ENCODE data around the gene TCP1. TPM values are rescaled to one million over a fixed set of nuclear protein-coding genes. Genes with fewer than 3 reads are reported as not detected.

TCP1 gene
- total RNA-seq, 4 donors from 2014 or later: 109 to 230 (median 154) TPM

DNA sequence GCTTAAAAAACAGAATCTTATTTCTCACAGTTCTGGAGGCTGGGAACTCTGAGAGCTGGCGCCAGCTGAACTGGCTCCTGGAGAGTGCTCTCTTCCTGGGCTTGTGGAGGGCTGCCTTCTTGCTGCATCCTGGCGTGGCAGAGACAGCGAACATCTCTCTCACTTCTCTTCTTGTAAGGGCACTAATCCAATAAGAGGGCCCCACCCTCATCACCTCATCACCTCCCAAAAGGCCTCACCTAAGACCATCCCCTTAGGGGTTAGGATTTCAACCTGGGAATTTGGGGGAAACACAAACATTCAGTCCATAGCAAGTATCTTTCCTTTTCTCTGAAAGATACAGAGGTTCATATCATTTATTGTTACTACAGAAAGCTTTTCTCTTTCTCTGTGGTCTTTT, 34.6 kb upstream of the TCP1 start:
- TF ChIP-seq CTCF (IDR thresholded peaks at IDR 0.05; ENCODE audit: low read depth): no peak

GRCh38 chr6:159821726-159822125, 32.3 kb upstream of the TCP1 start:
- TF ChIP-seq CTCF (IDR thresholded peaks at IDR 0.05; ENCODE audit: low read depth): no peak

GRCh38 chr6:159821122-159821521, 31.7 kb upstream of the TCP1 start:
- no peak for TF ChIP-seq CTCF (IDR thresholded peaks at IDR 0.05; ENCODE audit: low read depth)

GRCh38 chr6:159819932-159820640, 30.7 kb upstream of the TCP1 start:
- no peak for TF ChIP-seq CTCF (IDR thresholded peaks at IDR 0.05; ENCODE audit: low read depth)

- TF ChIP-seq CTCF (IDR thresholded peaks at IDR 0.05; ENCODE audit: low read depth): no peak
Observed at GRCh38 chr6:159819098-159819497, 29.7 kb upstream of the TCP1 start.

DNA sequence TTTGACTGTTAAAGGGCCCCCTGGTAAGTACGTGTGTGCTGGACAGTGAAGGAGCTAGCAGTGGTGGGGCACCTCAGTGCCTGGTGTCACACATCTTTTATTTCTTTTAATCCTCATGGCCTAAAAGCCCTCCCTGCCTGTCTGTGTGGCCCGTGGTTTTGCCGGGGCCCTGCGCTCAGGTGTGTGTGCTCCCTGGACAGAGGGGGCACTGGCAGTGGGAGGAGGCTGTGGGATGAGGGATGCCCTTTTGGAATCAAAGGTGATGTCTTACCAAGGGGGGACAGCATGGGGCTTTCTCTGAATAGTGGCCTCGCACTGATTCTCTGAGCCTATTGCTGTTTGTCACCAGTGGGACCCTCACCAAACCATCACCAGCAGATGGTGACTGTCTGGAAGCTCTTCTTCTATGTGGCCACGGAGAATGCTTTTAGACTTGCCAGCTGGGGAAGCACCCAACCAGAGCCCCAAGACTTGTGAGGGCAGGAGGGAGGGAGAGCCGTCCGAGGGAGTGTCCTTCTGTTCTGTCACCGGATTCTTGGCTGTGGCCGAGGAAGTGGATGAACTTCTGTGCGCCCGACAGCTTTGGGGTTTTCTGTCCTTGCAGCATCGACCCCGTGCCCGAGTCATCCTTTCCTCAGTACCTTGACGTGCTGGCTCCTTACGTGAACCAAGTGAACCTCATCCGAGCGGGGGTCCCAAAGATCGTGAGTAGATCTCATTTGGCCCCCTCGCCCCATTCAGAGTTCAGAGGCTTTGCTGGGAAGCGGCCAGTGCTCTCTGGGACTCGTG, 28.7 kb upstream of the TCP1 start:
- no peak for TF ChIP-seq CTCF (IDR thresholded peaks at IDR 0.05; ENCODE audit: low read depth)

DNA sequence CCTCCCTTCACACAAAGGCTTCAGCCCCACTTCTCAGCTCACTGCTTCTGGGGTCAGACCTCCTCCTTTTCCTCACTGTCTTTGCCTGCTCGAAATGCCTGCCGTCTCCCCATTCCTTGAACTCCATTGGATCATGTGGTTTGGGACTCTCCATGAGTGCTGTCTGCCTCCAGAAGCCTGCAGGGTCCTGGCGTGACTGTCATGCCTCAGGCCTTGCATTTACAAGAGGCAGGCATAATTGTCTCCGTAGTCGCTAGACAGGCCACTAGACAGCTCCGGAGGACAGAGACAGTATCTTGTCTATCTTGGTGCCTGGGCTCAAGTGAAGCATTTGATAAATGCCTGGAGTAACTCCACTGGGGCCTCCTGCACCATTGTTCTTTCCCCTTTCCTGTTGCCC, 26.0 kb upstream of the TCP1 start:
- TF ChIP-seq CTCF (IDR thresholded peaks at IDR 0.05; ENCODE audit: low read depth): no peak
